Sigmoid colon (tissue), 7 donors: ENCODE measurements around the gene RER1. TPM values are rescaled to one million over a fixed set of nuclear protein-coding genes. Genes with fewer than 3 reads are reported as not detected.

Source experiments
- DNase-seq: peaks from one replicate; pipeline ENCODE4 v3.0.0-alpha.2; 2019
- H3K27ac ChIP-seq, 4 donors: fragments of 200-600 bp; sonication (generic); one replicate each; pipeline ENCODE4 v1.5.1; 2016 to 2019; ENCODE audit warnings: mild to moderate bottlenecking in 1 of 4
- H3K27me3 ChIP-seq, 3 donors: fragments of 200-600 bp; sonication (generic); one replicate each; pipeline ENCODE4 v1.5.1; 2019; ENCODE audit warnings: mild to moderate bottlenecking in 1 of 3
- H3K36me3 ChIP-seq, 4 donors: fragments of 200-600 bp; sonication (generic); one replicate each; pipeline ENCODE4 v1.5.1; 2016 to 2019
- H3K4me1 ChIP-seq, 4 donors: fragments of 200-600 bp; sonication (generic); one replicate each; pipeline ENCODE4 v1.5.1; 2017 to 2019
- H3K4me3 ChIP-seq, 4 donors: fragments of 200-600 bp; sonication (generic); one replicate each; pipeline ENCODE4 v1.5.1; 2017 to 2019; ENCODE audit warnings: mild to moderate bottlenecking in 2 of 4, moderate library complexity in 1 of 4
- H3K9me3 ChIP-seq, 4 donors: fragments of 200-600 bp in 3 of 4; sonication (generic) in 3 of 4; one replicate each; pipeline versions ENCODE4 v1.5.1 to v1.6.1; 2013 to 2019
- CTCF ChIP-seq, 4 experiments: fragments of 450-650 bp in 3 of 4; fragments of 200-600 bp in 1 of 4; IDR thresholded peaks; one replicate each; pipeline ENCODE4 v1.5.1; 2016 to 2019; ENCODE audit warnings: antibody characterized with exemption in 4 of 4, mild to moderate bottlenecking in 3 of 4, moderate library complexity in 2 of 4
- EP300 ChIP-seq, 4 donors: sonication (generic); formaldehyde crosslinking; IDR thresholded peaks; one replicate each; pipeline ENCODE4 v1.6.1; 2017; ENCODE audit warnings: antibody characterized with exemption in 4 of 4
- POLR2A ChIP-seq, 2 donors: fragments of 450-650 bp; IDR thresholded peaks; one replicate each; pipeline ENCODE4 v1.6.1; 2016; ENCODE audit warnings: antibody characterized with exemption in 2 of 2, mild to moderate bottlenecking in 2 of 2, moderate library complexity in 2 of 2
- POLR2AphosphoS5 ChIP-seq, 4 donors: sonication (generic); formaldehyde crosslinking; IDR thresholded peaks; one replicate each; pipeline ENCODE4 v1.6.1; 2017; ENCODE audit warnings: antibody characterized with exemption in 4 of 4
- WGBS, 2 donors: extraction: QIAGEN DNeasy Blood & Tissue Kit; methylation state at CpG; one replicate each; pipeline ENCODE4 v1.1.7; 2013; 5-methylcytosine and 5-hydroxymethylcytosine counted together
- intact Hi-C: fragments of 100-400 bp; cut with DNase I; formaldehyde crosslinking; loops from one replicate; pipeline ENCODE4 v1.15.1; 2023
- polyA plus RNA-seq, 3 donors: library from polyadenylated mRNA; stranded (reverse); fragments of 200-250 nt; gene quantifications; one replicate each; pipeline ENCODE4 v1.2.3, GENCODE V29; 2013
- total RNA-seq, 4 donors: library from RNA; depleted of rRNA; stranded (reverse); fragments of >200 nt; gene quantifications; one replicate each; pipeline ENCODE4 v1.1.0, GENCODE V29; 2016
- donor health status: healthy with polysubstance abuse.
- donor health status: Bipolar disorder and iron deficiency.
- donor health status: healthy.

Gene RER1
- total and polyA plus RNA-seq, 7 donors: 40.8 to 113 (median 51.7) TPM

- Histone ChIP-seq H3K36me3 (peaks cover 6 to 44% (median 11%) of the 10 kb centered on the region in 4 donors), H3K27ac (peak overlapping the region; percentile 83 to 96 (median 92)), H3K9me3 (no peaks in the 10 kb centered on the region), H3K4me1 (peaks cover 0 to 45% (median 40%) of the 10 kb centered on the region in 4 donors), H3K4me3 (peak overlapping the region; percentile 57 to 100 (median 85)), H3K27me3 (no peaks in the 10 kb centered on the region)
- intact Hi-C loops: loop anchor here (1.0 to 5.0 kb wide), 3 partner anchors 20 to 260 kb away; partner anchors contain the start of genes FAAP20 and PEX10
- TF ChIP-seq CTCF (IDR thresholded peaks at IDR 0.05): no peak
- no peak for TF ChIP-seq EP300 (IDR thresholded peaks at IDR 0.05)
- TF ChIP-seq POLR2AphosphoS5 (IDR thresholded peaks at IDR 0.05): no peak
- no peak for TF ChIP-seq POLR2A (IDR thresholded peaks at IDR 0.05)
- no peak for DNase-seq
- WGBS, 2 donors: 1% methylated on average over 62 of the region's 62 CpGs
Measured at GRCh38 chr1:2391931-2392509, 379 bp downstream of the RER1 start.

GRCh38 chr1:2392686-2393085 is 1.0 kb downstream of the RER1 start:
- intact Hi-C loops: loop anchor here (5.0 kb wide), 2 partner anchors 200 to 260 kb away; partner anchors contain the start of gene FAAP20
- Histone ChIP-seq H3K4me1 (peaks cover 0 to 45% (median 40%) of the 10 kb centered on the region in 4 donors), H3K36me3 (peaks cover 9 to 44% (median 16%) of the 10 kb centered on the region in 4 donors)

GRCh38 chr1:2393471-2393877 is 1.8 kb downstream of the RER1 start:
- no peak overlapping the region for H3K4me3 ChIP-seq
- DNase-seq: no peak
- WGBS, 2 donors: 29 to 68% methylated on average over 9 of the region's 9 CpGs
- no peaks in the 10 kb centered on the region for H3K9me3 ChIP-seq
- H3K4me1 ChIP-seq: peaks cover 0 to 45% (median 40%) of the 10 kb centered on the region in 4 donors
- intact Hi-C loops: loop anchor here (5.0 kb wide), 2 partner anchors 201 to 261 kb away; partner anchors contain the start of gene FAAP20
- TF ChIP-seq POLR2A (IDR thresholded peaks at IDR 0.05): no peak
- TF ChIP-seq EP300 (IDR thresholded peaks at IDR 0.05): no peak
- TF ChIP-seq CTCF (IDR thresholded peaks at IDR 0.05): no peak
- no peak for TF ChIP-seq POLR2AphosphoS5 (IDR thresholded peaks at IDR 0.05)
- peaks cover 13 to 49% (median 23%) of the 10 kb centered on the region in 4 donors for H3K36me3 ChIP-seq
- no peak overlapping the region for H3K27ac ChIP-seq
- H3K27me3 ChIP-seq: no peaks in the 10 kb centered on the region

More at GRCh38 chr1:2392686-2393085, 1.0 kb downstream of the RER1 start:
- Histone ChIP-seq H3K9me3 (no peaks in the 10 kb centered on the region), H3K27ac (peak overlapping the region; percentile 83 to 96 (median 92)), H3K27me3 (no peaks in the 10 kb centered on the region), H3K4me3 (peak overlapping the region; percentile 57 to 100 (median 85))
- TF ChIP-seq POLR2A (IDR thresholded peaks at IDR 0.05): no peak
- TF ChIP-seq EP300 (IDR thresholded peaks at IDR 0.05): no peak
- no peak for TF ChIP-seq POLR2AphosphoS5 (IDR thresholded peaks at IDR 0.05)
- no peak for TF ChIP-seq CTCF (IDR thresholded peaks at IDR 0.05)
- 21 to 60% methylated on average over 16 of the region's 16 CpGs for WGBS, 2 donors
- DNase-seq: no peak

- no peak overlapping the region for H3K4me3 ChIP-seq
- H3K9me3 ChIP-seq: no peaks in the 10 kb centered on the region
- 94 to 95% methylated on average over 7 of the region's 7 CpGs for WGBS, 2 donors
- no peak for DNase-seq
- TF ChIP-seq CTCF (IDR thresholded peaks at IDR 0.05): no peak
- no peak for TF ChIP-seq EP300 (IDR thresholded peaks at IDR 0.05)
- no peak for TF ChIP-seq POLR2A (IDR thresholded peaks at IDR 0.05)
- TF ChIP-seq POLR2AphosphoS5 (IDR thresholded peaks at IDR 0.05): no peak
- no peaks in the 10 kb centered on the region for H3K27me3 ChIP-seq
- peaks cover 17 to 56% (median 30%) of the 10 kb centered on the region in 4 donors for H3K36me3 ChIP-seq
- no peak overlapping the region for H3K27ac ChIP-seq
- intact Hi-C loops: loop anchor here (5.0 kb wide), 2 partner anchors 202 to 262 kb away; partner anchors contain the start of gene FAAP20
- peaks cover 0 to 45% (median 40%) of the 10 kb centered on the region in 4 donors for H3K4me1 ChIP-seq
Measured at GRCh38 chr1:2394220-2394619, 2.6 kb downstream of the RER1 start.
